Naive B cell (primary cell): Measurements from ENCODE around the gene CNTNAP5. TPM values are rescaled to one million over a fixed set of nuclear protein-coding genes. Genes with fewer than 3 reads are reported as not detected.

Source experiments
- ATAC-seq, 2 donors: fragments of 150-1000 bp; cut with Tn5 transposase; 2 replicates each; pipeline ENCODE4 v1.10.0; 2021; ENCODE audit warnings: low read depth in 2 of 2, mild to moderate bottlenecking in 2 of 2, moderate library complexity in 2 of 2
- DNase-seq: peaks from one replicate; pipeline ENCODE4 v3.0.0; 2022
- H3K27ac Mint-ChIP-seq, 6 donors: one replicate each; pipeline ENCODE4 v1.8.0; 2020 to 2022; ENCODE audit warnings: mild to moderate bottlenecking in 6 of 6, mixed read lengths in 6 of 6, moderate library complexity in 5 of 6, inconsistent platforms in 2 of 6
- H3K27me3 Mint-ChIP-seq, 3 donors: one replicate each; pipeline ENCODE4 v1.8.0; 2021 to 2022; ENCODE audit warnings: mixed read lengths in 3 of 3, mild to moderate bottlenecking in 1 of 3
- H3K36me3 Mint-ChIP-seq, 2 donors: one replicate each; pipeline ENCODE4 v1.8.0; 2020 to 2022; ENCODE audit warnings: mixed read lengths in 2 of 2, inconsistent platforms in 1 of 2, mild to moderate bottlenecking in 1 of 2
- H3K4me1 Mint-ChIP-seq, 3 donors: one replicate each; pipeline ENCODE4 v1.8.0; 2020 to 2022; ENCODE audit warnings: mixed read lengths in 3 of 3, inconsistent platforms in 1 of 3, mild to moderate bottlenecking in 1 of 3, moderate library complexity in 1 of 3
- H3K4me3 Mint-ChIP-seq, 8 donors: one replicate each; pipeline ENCODE4 v1.8.0; 2020 to 2022; ENCODE audit warnings: mild to moderate bottlenecking in 8 of 8, mixed read lengths in 8 of 8, moderate library complexity in 8 of 8, inconsistent platforms in 2 of 8
- H3K9me3 Mint-ChIP-seq, 7 donors: one replicate each; pipeline ENCODE4 v1.8.0; 2020 to 2022; ENCODE audit warnings: mixed read lengths in 7 of 7, mild to moderate bottlenecking in 5 of 7, inconsistent platforms in 2 of 7, moderate library complexity in 1 of 7
- polyA plus RNA-seq, 6 donors: library from polyadenylated mRNA; unstranded; fragments of 300-500 nt; fragmentation: Illumina TruSeq; gene quantifications; one replicate each; pipeline ENCODE4 v1.2.3, GENCODE V29; 2021; ENCODE audit warnings: low read depth in 6 of 6

CNTNAP5 gene
- polyA plus RNA-seq, 6 donors from 2014 or later: not detected

DNA sequence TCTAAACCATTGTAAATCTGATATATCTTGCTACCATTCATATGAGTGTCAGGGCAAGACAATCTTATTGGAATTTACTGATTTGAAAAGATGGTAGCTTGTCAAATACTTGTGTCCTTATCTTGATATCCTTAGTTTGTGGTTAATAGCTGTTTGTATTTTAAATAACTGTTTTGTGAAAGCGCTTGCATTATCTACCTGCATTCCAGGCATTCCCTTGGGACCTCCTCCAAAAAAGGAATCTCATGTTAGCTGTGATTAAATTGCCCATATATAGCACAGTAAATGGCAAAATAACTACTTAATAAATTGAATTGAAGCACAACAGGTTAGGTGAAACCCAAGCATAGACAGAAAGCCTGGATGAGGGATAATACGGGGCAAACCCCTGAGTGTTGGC is 13.9 kb downstream of the CNTNAP5 start:
- Mint-ChIP-seq H3K27ac (no peak overlapping the region), H3K4me1 (no peaks in the 10 kb centered on the region), H3K36me3 (no peaks in the 10 kb centered on the region), H3K9me3 (peaks cover 0 to 7% (median 0%) of the 10 kb centered on the region in 7 donors), H3K27me3 (no peaks in the 10 kb centered on the region), H3K4me3 (no peak overlapping the region)
- DNase-seq (no peak), ATAC-seq (no peak)

DNA sequence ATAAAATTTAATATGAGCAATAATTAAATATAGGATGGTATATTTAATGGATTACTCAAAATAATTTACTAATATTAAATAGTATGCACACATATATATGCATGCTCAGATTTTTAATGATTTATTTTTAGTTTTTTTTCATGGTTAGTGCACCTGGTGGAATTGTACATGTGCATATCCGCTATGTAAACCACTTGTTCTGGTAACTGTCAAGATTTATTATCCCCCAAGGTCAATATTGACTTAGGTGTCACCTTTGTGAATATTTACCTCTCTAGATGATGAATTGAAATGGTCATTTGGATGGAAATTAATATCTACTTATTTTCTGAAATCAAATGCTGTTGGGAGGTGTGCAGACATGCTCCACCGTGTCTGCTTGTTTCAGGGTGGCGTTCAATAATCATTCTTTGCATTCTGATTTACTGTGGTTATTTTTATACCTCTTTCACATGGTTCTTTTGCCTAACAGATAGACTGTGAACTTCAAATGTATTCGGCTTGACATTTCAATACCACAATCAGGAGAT is 14.7 kb downstream of the CNTNAP5 start:
- H3K4me1 Mint-ChIP-seq: no peaks in the 10 kb centered on the region
- ATAC-seq: no peak
- no peak overlapping the region for H3K27ac Mint-ChIP-seq
- no peaks in the 10 kb centered on the region for H3K36me3 Mint-ChIP-seq
- no peaks in the 10 kb centered on the region for H3K27me3 Mint-ChIP-seq
- no peak overlapping the region for H3K4me3 Mint-ChIP-seq
- no peak for DNase-seq
- H3K9me3 Mint-ChIP-seq: peaks cover 0 to 7% (median 0%) of the 10 kb centered on the region in 7 donors

DNA sequence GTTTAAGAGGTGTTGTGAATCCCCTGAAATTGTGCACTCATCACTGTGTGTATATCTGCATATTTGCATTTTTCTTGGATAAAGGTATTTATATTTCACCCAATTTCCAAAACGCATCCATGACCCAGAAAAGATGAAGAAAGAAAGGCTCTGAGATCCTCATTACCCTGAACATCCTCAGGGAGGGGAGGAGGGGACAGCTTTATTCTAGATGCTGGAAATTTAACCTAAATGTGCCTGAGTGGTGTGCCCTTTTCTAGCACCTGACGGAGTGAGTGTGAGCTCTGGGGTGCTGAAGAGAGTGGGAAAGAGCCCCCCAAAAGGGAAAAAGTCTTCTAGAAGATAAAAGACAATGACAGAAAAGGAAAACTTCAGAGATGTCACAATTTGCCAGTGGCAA is 20.8 kb downstream of the CNTNAP5 start:
- Mint-ChIP-seq H3K4me1 (no peaks in the 10 kb centered on the region), H3K9me3 (peaks cover 0 to 10% (median 0%) of the 10 kb centered on the region in 7 donors), H3K27me3 (no peaks in the 10 kb centered on the region), H3K27ac (no peak overlapping the region), H3K36me3 (no peaks in the 10 kb centered on the region), H3K4me3 (no peak overlapping the region)
- no peak for ATAC-seq
- no peak for DNase-seq

DNA sequence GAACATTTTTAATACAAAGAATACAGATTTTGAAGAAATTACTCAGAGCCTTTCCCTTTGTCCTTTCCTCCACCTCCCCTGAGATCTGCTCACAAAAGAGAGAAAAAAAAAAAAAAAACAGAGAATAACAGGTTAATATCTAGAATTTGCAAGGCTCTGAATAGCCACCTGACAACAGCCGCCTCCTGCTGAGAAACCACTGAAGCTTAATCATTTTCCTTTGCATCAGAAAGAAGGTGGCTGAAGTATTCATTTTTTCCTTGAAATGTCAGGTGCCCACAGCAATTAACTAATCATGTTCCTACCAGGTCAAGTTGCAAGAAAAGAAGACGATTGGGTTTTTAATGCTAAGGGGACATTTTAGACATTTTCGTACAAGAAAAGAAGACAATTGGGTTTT is 21.2 kb downstream of the CNTNAP5 start:
- Mint-ChIP-seq H3K4me1 (no peaks in the 10 kb centered on the region), H3K27ac (no peak overlapping the region), H3K9me3 (peaks cover 0 to 10% (median 0%) of the 10 kb centered on the region in 7 donors), H3K4me3 (no peak overlapping the region), H3K27me3 (no peaks in the 10 kb centered on the region), H3K36me3 (no peaks in the 10 kb centered on the region)
- no peak for DNase-seq
- no peak for ATAC-seq

DNA sequence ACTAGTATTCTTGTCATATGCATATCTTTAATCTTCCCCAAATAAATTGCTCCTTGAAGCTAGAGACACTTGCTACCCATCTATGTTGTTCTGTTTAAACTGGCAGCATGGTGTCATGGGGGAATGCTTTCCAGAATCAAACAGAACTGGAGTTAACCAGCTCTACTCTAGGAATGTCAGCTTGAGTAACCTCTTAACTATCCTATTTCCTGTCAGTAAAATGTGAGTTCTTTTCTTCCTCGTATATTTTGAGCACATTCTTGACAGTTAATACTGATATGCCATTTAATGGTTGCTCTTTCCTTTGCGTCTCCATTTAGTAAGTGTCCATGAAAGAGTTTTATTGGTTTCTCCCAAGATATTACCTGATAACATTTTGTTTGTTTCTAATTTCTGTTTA is 23.0 kb downstream of the CNTNAP5 start:
- H3K27ac Mint-ChIP-seq: no peak overlapping the region
- ATAC-seq (no peak), DNase-seq (no peak)
- no peak overlapping the region for H3K4me3 Mint-ChIP-seq
- H3K27me3 Mint-ChIP-seq: no peaks in the 10 kb centered on the region
- H3K36me3 Mint-ChIP-seq: no peaks in the 10 kb centered on the region
- H3K4me1 Mint-ChIP-seq: no peaks in the 10 kb centered on the region
- peaks cover 0 to 10% (median 0%) of the 10 kb centered on the region in 7 donors for H3K9me3 Mint-ChIP-seq

DNA sequence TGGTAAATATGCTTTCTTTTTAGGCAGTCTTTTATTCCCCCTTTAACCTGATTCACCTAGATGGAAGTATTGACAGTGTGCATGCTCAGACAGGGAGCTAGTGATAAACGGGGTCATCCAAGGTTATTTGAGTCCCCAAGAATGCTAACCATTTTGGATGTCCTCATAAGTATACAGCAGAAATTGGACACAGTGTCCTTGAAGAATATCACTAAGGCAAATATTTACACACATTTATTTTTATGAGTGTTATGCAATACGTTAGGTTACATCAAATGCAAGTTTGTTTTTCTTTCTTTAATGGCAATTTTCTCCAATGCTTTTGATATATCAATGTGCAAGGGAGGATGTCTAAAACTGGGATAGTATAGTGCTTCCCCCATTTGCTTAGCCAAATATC is 23.6 kb downstream of the CNTNAP5 start:
- H3K27me3 Mint-ChIP-seq: no peaks in the 10 kb centered on the region
- DNase-seq (no peak), ATAC-seq (no peak)
- peaks cover 0 to 7% (median 0%) of the 10 kb centered on the region in 7 donors for H3K9me3 Mint-ChIP-seq
- H3K36me3 Mint-ChIP-seq: no peaks in the 10 kb centered on the region
- H3K4me1 Mint-ChIP-seq: no peaks in the 10 kb centered on the region
- no peak overlapping the region for H3K27ac Mint-ChIP-seq
- no peak overlapping the region for H3K4me3 Mint-ChIP-seq

DNA sequence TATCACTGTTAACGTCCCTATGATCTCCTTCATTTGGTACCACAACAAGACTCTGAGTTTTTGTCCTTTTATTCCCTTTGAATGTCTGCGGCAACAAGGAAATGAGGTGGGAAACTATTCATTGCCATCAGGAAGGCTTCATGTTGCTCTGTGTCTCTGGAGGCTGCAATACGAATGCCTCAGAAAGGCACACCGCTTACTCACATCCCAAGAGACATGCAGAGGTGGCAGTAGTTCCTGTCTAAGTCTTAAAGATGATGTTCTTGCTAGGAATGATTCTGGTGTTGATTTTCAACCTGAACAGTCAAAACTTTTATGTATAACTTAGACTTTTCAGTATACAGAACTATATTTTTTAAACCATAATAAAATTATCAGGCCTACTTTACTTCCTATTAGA is 24.0 kb downstream of the CNTNAP5 start:
- no peak for ATAC-seq
- Mint-ChIP-seq H3K4me1 (no peaks in the 10 kb centered on the region), H3K4me3 (no peak overlapping the region), H3K27me3 (no peaks in the 10 kb centered on the region), H3K9me3 (peaks cover 0 to 3% (median 0%) of the 10 kb centered on the region in 7 donors), H3K36me3 (no peaks in the 10 kb centered on the region), H3K27ac (no peak overlapping the region)
- no peak for DNase-seq

DNA sequence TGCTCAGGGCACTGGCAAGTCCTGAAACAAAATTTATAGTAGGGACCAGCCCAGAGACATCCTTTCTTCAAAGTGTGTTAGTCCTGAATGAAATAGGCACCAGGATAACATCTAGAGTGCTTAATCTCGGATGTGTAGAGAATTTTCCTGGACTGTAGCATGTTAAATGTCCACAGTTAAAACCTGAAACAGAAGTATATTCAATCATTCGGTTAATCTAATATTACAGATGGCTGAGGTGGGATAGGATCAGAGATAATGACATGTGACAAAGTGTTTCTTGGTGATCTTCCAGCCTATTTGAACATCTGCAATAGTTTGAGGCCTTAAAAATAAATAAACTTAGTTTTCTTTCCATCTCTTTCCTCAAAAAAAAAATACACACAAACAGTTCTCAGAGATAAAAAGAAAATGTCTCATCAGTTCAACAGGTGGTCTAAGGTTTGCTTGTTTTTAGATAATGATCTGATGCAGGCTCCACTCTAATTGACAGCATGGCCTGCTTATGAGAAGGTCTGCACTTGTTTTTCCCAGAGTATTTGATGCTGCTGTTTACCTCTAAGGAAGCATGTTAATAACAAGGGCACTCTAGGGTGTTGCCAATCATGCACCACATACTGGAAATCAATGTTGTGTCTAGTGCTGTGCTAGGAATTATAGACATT is 25.9 kb downstream of the CNTNAP5 start:
- no peak overlapping the region for H3K4me3 Mint-ChIP-seq
- ATAC-seq (no peak), DNase-seq (no peak)
- H3K9me3 Mint-ChIP-seq: peaks cover 0 to 7% (median 3%) of the 10 kb centered on the region in 7 donors
- no peaks in the 10 kb centered on the region for H3K27me3 Mint-ChIP-seq
- H3K36me3 Mint-ChIP-seq: no peaks in the 10 kb centered on the region
- H3K4me1 Mint-ChIP-seq: no peaks in the 10 kb centered on the region
- no peak overlapping the region for H3K27ac Mint-ChIP-seq

DNA sequence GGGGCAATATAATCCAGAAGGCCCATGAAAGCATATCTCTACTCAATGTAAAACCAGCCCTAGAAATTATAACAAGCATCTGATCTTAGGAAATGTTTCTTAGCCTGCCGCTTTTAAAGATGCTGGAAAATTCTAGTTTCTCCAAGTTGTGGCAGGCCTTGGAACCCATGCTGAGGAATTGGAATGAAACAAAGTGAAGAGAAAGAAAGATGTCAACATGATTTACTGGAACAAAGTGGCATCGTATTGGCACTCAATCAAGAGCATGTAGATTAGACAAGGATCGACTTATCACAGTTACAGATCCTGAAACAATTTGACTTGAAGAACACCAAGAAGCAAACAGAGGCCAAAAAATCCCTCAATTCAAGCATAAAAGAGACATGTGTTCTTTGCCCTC is 28.7 kb downstream of the CNTNAP5 start:
- no peak for ATAC-seq
- Mint-ChIP-seq H3K27me3 (no peaks in the 10 kb centered on the region), H3K36me3 (no peaks in the 10 kb centered on the region), H3K4me3 (no peak overlapping the region), H3K9me3 (peaks cover 0 to 6% (median 4%) of the 10 kb centered on the region in 7 donors), H3K27ac (no peak overlapping the region), H3K4me1 (no peaks in the 10 kb centered on the region)
- DNase-seq: no peak

DNA sequence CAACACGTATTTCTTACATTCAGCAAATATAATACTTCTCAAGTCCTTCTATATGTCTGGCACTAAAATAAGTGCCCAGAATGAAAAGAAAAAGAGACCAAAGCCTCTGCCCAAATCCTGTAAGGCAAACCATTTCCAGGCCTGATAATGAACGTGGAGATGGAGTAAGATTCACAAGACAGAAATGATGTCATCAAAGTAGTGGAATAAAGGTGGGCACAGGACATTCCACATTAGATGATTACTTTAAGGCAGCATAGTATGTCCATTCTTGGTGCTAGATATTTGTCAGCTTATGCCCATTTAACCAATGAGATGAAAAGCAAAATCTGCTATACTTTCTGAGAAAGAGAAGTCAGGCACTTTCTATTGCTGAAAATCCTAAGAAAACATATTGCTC is 38.5 kb downstream of the CNTNAP5 start:
- Mint-ChIP-seq H3K4me3 (no peak overlapping the region), H3K36me3 (no peaks in the 10 kb centered on the region), H3K4me1 (no peaks in the 10 kb centered on the region), H3K27me3 (no peaks in the 10 kb centered on the region), H3K9me3 (peaks cover 0 to 6% (median 0%) of the 10 kb centered on the region in 7 donors), H3K27ac (no peak overlapping the region)
- no peak for DNase-seq
- ATAC-seq: no peak

DNA sequence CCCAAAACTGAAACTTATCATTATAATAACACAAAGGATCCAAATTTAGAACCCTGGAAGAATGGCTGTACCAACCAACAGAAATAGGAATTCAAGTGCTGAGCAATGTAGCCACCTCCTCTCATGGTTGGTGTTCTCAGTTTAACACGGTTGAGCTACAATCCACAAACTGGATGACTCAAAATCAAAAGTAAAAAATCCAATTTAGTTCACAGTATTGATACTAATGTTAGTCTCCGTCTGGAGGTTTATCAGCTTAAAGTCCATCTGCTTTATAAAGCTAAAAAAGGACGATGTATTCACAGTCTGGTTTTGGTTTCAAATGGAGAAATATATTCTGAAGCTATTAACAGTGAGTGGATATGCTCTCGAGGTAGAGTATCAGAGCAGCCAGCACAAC is 40.5 kb downstream of the CNTNAP5 start:
- no peak overlapping the region for H3K27ac Mint-ChIP-seq
- H3K27me3 Mint-ChIP-seq: no peaks in the 10 kb centered on the region
- H3K9me3 Mint-ChIP-seq: peaks cover 0 to 9% (median 3%) of the 10 kb centered on the region in 7 donors
- no peaks in the 10 kb centered on the region for H3K36me3 Mint-ChIP-seq
- H3K4me3 Mint-ChIP-seq: no peak overlapping the region
- DNase-seq (no peak), ATAC-seq (no peak)
- H3K4me1 Mint-ChIP-seq: no peaks in the 10 kb centered on the region

DNA sequence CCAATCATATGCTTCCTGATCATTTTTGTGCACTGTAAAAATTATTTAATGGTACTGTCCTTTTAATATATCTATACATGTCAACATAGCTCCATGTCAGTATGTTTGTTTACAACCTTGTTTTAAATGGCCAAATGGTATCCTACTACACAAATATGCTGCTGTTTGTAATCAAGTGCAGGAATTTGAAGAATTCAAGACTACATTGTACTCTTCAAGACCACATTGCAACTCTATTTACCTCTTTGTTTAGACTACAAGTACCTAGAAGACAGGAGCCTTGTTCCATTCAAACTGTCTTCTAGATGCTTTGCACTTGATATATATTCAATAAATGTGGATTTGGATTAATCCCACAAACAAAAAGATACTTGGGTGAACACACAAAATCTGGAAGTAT is 41.7 kb downstream of the CNTNAP5 start:
- H3K9me3 Mint-ChIP-seq: peaks cover 0 to 9% (median 3%) of the 10 kb centered on the region in 7 donors
- DNase-seq: no peak
- no peak overlapping the region for H3K4me3 Mint-ChIP-seq
- H3K4me1 Mint-ChIP-seq: no peaks in the 10 kb centered on the region
- H3K27me3 Mint-ChIP-seq: no peaks in the 10 kb centered on the region
- ATAC-seq: no peak
- H3K36me3 Mint-ChIP-seq: no peaks in the 10 kb centered on the region
- no peak overlapping the region for H3K27ac Mint-ChIP-seq

DNA sequence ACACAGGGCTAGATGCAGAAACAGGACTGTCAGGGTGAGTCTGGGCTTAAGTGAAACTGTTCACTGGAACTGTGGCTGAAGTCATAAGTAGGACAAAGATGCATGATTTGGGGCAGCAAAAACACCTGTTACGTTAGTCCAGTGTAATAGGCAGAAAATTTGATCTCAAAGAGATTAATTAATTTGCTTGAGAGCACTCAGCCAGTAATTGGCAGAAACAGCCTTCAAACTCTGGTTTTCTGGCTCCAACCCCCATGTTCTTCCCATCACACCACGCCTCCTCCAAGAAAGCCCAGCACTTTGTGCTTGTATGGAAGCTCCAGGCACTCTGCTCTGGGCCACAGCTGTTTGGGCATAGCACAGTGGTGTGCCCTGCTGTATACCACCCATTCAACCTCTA is 54.0 kb downstream of the CNTNAP5 start:
- H3K4me3 Mint-ChIP-seq: no peak overlapping the region
- peaks cover 0 to 10% (median 3%) of the 10 kb centered on the region in 7 donors for H3K9me3 Mint-ChIP-seq
- H3K27me3 Mint-ChIP-seq: no peaks in the 10 kb centered on the region
- H3K4me1 Mint-ChIP-seq: no peaks in the 10 kb centered on the region
- H3K36me3 Mint-ChIP-seq: no peaks in the 10 kb centered on the region
- DNase-seq (no peak), ATAC-seq (no peak)
- no peak overlapping the region for H3K27ac Mint-ChIP-seq

DNA sequence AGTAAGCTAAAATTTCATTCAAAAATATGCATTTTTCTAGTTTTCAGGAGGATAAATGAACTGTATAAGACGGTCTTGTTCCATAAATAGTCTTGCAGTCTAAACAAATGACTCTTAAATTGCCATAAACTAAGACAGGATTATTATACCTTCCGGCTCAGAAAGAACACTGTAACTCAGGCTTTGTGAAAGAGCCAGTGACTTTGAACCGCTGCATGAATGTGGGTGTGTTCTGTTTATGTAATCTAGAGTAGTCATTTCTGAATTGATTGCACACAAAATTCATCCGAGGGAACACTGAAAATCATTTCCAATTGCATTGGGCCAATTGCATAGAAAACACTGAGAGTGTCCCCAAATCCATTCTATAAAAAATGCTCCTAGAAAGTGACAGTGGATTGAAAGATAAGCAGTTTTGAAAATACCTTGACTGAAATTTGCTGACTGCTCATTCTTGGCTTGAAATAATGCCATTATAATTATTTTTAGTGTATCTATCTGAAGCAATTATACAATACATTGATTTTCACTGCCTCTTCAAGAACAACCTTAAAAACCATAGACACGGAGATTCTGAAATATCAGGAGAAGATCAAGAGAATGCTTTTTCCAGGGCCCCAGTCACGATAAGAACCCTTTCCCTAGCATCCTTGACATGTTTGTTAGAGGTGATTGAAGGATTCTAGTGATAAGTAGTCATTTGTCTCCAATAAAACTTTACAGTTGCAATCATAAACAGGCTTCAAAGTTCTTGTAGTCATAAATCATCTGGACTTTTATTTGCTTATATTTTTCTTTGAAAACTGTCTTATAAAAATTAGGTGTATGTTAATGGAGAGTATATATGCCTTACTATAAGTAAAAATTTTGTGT is 55.4 kb downstream of the CNTNAP5 start:
- no peak for ATAC-seq
- H3K4me1 Mint-ChIP-seq: no peaks in the 10 kb centered on the region
- peaks cover 0 to 10% (median 4%) of the 10 kb centered on the region in 7 donors for H3K9me3 Mint-ChIP-seq
- no peak overlapping the region for H3K27ac Mint-ChIP-seq
- no peak for DNase-seq
- H3K27me3 Mint-ChIP-seq: no peaks in the 10 kb centered on the region
- H3K4me3 Mint-ChIP-seq: no peak overlapping the region
- no peaks in the 10 kb centered on the region for H3K36me3 Mint-ChIP-seq
